PC-9 (cell line): Measurements from ENCODE around the gene ZNF607.

Source experiments
- EZH2 ChIP-seq: fragments of 200-600 bp; sonication (generic); IDR thresholded peaks from 2 replicates; pipeline ENCODE4 v1.8.0; 2017; ENCODE audit warnings: antibody characterized with exemption, low read depth
- TF ChIP-seq, protein P1 (sequence below): fragments of 200-600 bp; sonication (generic); conservative IDR thresholded peaks from 2 replicates; pipeline ENCODE4 v1.6.1; 2017; ENCODE audit warnings: mixed run types, antibody characterized with exemption, mild to moderate bottlenecking, moderate library complexity

DNA sequence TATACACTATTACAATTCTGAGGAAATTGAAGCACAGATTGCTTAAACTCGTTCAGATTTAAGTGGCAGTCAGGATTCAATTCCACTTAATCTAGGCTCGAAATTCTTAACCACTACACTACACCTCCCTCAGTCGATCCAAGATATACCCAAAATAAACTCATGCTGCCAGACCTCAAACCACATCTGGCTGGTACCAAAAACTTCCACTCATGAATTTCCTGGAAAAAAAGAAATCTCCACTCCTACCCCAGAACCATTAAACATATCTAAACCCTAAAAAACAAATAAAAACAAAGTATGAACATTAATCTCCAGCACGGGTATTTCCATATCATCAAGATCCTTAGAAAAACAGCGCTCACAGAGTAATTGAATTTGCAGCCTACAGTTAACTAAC, 65.4 kb downstream of the ZNF607 start:
- TF ChIP-seq, protein P1, sequence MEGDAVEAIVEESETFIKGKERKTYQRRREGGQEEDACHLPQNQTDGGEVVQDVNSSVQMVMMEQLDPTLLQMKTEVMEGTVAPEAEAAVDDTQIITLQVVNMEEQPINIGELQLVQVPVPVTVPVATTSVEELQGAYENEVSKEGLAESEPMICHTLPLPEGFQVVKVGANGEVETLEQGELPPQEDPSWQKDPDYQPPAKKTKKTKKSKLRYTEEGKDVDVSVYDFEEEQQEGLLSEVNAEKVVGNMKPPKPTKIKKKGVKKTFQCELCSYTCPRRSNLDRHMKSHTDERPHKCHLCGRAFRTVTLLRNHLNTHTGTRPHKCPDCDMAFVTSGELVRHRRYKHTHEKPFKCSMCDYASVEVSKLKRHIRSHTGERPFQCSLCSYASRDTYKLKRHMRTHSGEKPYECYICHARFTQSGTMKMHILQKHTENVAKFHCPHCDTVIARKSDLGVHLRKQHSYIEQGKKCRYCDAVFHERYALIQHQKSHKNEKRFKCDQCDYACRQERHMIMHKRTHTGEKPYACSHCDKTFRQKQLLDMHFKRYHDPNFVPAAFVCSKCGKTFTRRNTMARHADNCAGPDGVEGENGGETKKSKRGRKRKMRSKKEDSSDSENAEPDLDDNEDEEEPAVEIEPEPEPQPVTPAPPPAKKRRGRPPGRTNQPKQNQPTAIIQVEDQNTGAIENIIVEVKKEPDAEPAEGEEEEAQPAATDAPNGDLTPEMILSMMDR: no peak
- TF ChIP-seq EZH2: no peak
